NCI-H2196 (cell line): ENCODE results near the gene RMDN2.

Experiments used
- DNase-seq: peaks from one replicate; lab custom pipeline; 2025; ENCODE audit not compliant: unreplicated experiment; lab: John Stamatoyannopoulos, UW

Gene RMDN2

GRCh38 chr2:38037757-38038621 is 112.9 kb downstream of the RMDN2 start:
- no peak for DNase-seq

DNA sequence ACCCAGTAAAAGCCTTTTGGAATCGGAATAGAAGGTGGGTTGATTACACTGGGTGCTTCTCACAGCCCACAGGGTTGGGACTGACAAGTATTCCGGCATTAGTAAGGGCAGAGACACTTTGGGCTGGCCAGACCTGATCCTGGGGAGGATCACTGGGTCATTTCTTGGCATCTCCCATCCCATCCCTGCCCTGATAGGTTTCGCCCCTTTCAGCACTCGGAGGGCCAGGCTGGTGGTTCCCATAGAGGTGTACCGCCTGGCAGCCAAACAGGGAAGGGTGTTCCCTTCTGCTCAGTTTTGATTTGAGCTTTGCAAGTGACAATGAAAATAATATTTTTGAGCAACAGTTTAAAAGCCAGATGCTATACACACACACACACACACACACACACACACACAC is 113.6 kb downstream of the RMDN2 start:
- DNase-seq = no peak

- DNase-seq = no peak
These were observed 114.2 kb downstream of the RMDN2 start for GRCh38 chr2:38039121-38039910.

DNA sequence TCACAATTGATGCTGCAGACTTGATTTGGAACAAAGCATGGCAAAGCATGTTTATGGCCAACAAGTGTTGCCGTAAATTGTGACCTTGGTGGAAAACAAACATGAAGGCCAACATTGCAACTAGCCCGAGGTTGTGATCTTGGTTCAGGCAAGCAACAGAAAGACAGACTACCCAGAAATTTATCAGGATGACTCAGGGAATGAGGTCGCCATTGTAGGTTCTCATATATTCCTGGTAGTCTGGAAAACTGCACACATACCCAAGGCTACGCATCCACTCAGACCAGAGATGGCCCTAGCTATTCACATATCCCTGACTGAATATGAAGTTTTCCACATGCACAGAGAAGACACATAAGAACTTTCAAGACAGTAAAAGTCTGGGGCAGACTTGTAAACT is 120.7 kb downstream of the RMDN2 start:
- no peak for DNase-seq

GRCh38 chr2:38056216-38056615 is 131.1 kb downstream of the RMDN2 start:
- no peak for DNase-seq

GRCh38 chr2:38057651-38058410 is 132.7 kb downstream of the RMDN2 start:
- DNase-seq = no peak

DNA sequence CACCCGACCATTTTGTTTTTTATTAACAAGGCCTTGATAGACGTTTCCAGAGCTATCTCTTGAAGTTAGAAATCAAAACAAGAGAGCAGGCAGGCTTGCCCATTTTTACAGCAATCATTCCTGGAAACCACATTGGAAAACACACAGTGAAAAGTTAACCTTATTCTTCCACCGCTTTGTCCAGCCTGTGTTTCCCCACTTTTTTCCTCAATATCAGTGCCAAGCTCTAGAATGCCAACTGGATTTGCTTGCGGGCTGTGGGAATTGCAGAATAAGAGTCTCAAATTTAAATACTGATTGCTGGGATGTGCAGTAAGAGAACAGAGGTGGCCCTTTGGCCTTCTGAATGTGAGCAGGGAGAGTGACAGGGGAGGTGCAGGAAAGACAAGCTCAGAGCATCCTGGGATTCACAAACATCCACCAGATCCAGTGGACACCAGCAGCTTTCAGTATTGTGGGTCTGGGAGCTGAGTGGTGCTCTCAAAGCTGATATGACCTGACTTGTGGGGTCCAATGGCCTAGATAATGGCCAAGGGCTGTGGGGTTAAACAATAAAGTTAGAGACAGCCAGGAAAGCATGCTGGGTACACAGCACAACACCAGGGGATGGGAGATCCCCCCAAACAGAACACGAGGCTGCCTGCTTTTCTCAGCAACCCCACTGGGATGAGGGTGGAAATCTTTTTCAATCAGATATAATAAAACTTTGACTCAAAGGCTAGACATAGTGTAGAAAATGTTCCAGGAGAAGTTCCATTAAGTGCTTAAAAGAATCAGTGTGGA is 135.3 kb downstream of the RMDN2 start:
- DNase-seq = no peak

DNA sequence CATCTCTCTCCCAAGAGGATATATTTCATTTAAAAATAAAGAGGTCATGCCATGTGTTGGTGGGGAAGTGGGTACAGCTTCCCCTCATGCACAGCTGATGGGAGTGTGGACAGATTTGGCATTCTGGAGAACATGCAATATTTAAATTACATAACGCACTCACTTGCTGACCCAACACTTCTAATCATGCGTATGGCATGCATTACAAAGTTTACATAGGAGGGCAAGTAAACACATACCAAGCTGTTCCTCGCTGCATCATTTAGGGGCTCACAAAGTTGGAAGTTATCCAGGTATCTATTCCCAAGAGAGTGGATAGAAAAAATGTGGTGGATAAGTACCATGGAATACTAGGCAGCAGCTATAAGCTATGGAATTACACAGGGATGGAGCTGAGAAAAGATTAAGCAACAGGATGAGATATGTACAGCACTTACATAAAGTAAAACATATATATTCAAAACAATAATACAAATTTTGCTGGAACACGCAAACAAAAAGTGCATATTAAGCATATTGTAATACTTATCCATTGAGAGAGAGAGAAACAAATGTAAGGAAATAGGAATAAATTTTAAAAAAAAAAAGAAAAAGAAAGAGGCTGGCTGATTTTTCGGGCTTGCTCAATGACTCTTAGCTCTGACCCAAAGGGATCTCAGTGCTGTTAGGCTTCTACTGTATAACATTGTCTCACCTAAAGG is 139.9 kb downstream of the RMDN2 start:
- no peak for DNase-seq

- DNase-seq = no peak
These were observed 140.5 kb downstream of the RMDN2 start for GRCh38 chr2:38065502-38066135.

GRCh38 chr2:38066421-38067115 is 141.5 kb downstream of the RMDN2 start:
- DNase-seq = no peak
